ENCODE measurements around the gene WDR13.

- TF ChIP-seq CTCF (IDR thresholded peaks at IDR 0.05) (no peak), POLR2AphosphoS5 (IDR thresholded peaks at IDR 0.05; ENCODE audit: low read depth, low read length) (no peak), REST (IDR thresholded peaks at IDR 0.05; ENCODE audit: insufficient read depth in 1 of 2, low read depth in 2 of 2, low read length in 1 of 2) (no peak)
These were observed 36.6 kb upstream of the WDR13 start for GRCh38 chrX:48560681-48561080.
